Tibial nerve (tissue), 4 donors: ENCODE results near the gene ARHGEF1. TPM values are rescaled to one million over a fixed set of nuclear protein-coding genes. Genes with fewer than 3 reads are reported as not detected.

ENCODE experiments used
- DNase-seq, 2 donors: peaks; one replicate each; pipeline ENCODE4 v3.0.0-alpha.2; 2019; ENCODE audit warnings: low spot score in 2 of 2
- H3K27ac ChIP-seq, 4 donors: fragments of 200-600 bp; sonication (generic) in 3 of 4; one replicate each; pipeline ENCODE4 v1.5.1; 2017 to 2019; ENCODE audit warnings: mild to moderate bottlenecking in 1 of 4
- H3K27me3 ChIP-seq, 2 donors: fragments of 200-600 bp; sonication (generic) in 1 of 2; one replicate each; pipeline versions ENCODE4 v1.5.1 to v1.6.0; 2017 to 2019
- H3K36me3 ChIP-seq, 3 donors: fragments of 200-600 bp; sonication (generic); one replicate each; pipeline ENCODE4 v1.5.1; 2018 to 2019
- H3K4me1 ChIP-seq, 4 donors: fragments of 200-600 bp; sonication (generic) in 3 of 4; one replicate each; pipeline ENCODE4 v1.5.1; 2017 to 2019
- H3K4me3 ChIP-seq, 4 donors: fragments of 200-600 bp; sonication (generic) in 3 of 4; one replicate each; pipeline ENCODE4 v1.5.1; 2017 to 2019; ENCODE audit warnings: mild to moderate bottlenecking in 1 of 4, moderate library complexity in 1 of 4
- H3K9me3 ChIP-seq, 4 donors: fragments of 200-600 bp; sonication (generic) in 3 of 4; one replicate each; pipeline ENCODE4 v1.5.1; 2017 to 2019
- CTCF ChIP-seq, 5 experiments: fragments of 200-600 bp in 3 of 5; fragments of 450-650 bp in 2 of 5; sonication (generic) in 3 of 5; IDR thresholded peaks; one replicate each; pipeline ENCODE4 v1.5.1; 2016 to 2019; ENCODE audit warnings: antibody characterized with exemption in 5 of 5, mild to moderate bottlenecking in 3 of 5, moderate library complexity in 2 of 5
- EP300 ChIP-seq, 2 donors: sonication (generic); formaldehyde crosslinking; IDR thresholded peaks; one replicate each; pipeline ENCODE4 v1.6.1; 2017; ENCODE audit warnings: antibody characterized with exemption in 2 of 2, mild to moderate bottlenecking in 1 of 2
- POLR2A ChIP-seq, 2 donors: fragments of 450-650 bp; IDR thresholded peaks; one replicate each; pipeline ENCODE4 v1.6.1; 2017; ENCODE audit warnings: antibody characterized with exemption in 2 of 2, mild to moderate bottlenecking in 2 of 2, moderate library complexity in 2 of 2
- WGBS, 2 donors: methylation state at CpG; one replicate each; pipeline ENCODE4 v1.1.5; 2018; 5-methylcytosine and 5-hydroxymethylcytosine counted together
- total RNA-seq, 4 donors: library from RNA; depleted of rRNA; stranded (reverse); fragments of >200 nt; gene quantifications; one replicate each; pipeline ENCODE4 v1.1.0, GENCODE V29; 2016

Gene ARHGEF1
- total RNA-seq, 4 donors from 2014 or later: 68.4 to 225 (median 121) TPM

- WGBS, 2 donors: 85% methylated on average over 16 to 29 of the region's 30 CpGs
- no peaks in the 10 kb centered on the region for H3K4me1 ChIP-seq
- H3K4me3 ChIP-seq: no peak overlapping the region
- TF ChIP-seq POLR2A (IDR thresholded peaks at IDR 0.05) (no peak), CTCF (IDR thresholded peaks at IDR 0.05) (no peak), EP300 (IDR thresholded peaks at IDR 0.05) (no peak)
- no peaks in the 10 kb centered on the region for H3K9me3 ChIP-seq
- H3K36me3 ChIP-seq: peaks cover 12 to 91% (median 49%) of the 10 kb centered on the region in 3 donors
- peak overlapping the region in 1 of 4 donors; percentile 23 for H3K27ac ChIP-seq
- H3K27me3 ChIP-seq: no peaks in the 10 kb centered on the region
- no peak for DNase-seq
These were observed 21.3 kb downstream of the ARHGEF1 start for GRCh38 chr19:41904118-41904870.

GRCh38 chr19:41905273-41906002 is 22.5 kb downstream of the ARHGEF1 start:
- no peak for DNase-seq
- H3K27me3 ChIP-seq: no peaks in the 10 kb centered on the region
- 82 to 85% methylated on average over 24 of the region's 24 CpGs for WGBS, 2 donors
- TF ChIP-seq POLR2A (IDR thresholded peaks at IDR 0.05): no peak
- no peak for TF ChIP-seq EP300 (IDR thresholded peaks at IDR 0.05)
- no peak for TF ChIP-seq CTCF (IDR thresholded peaks at IDR 0.05)
- peaks cover 12 to 80% (median 49%) of the 10 kb centered on the region in 3 donors for H3K36me3 ChIP-seq
- no peaks in the 10 kb centered on the region for H3K4me1 ChIP-seq
- H3K27ac ChIP-seq: no peak overlapping the region
- H3K4me3 ChIP-seq: no peak overlapping the region
- no peaks in the 10 kb centered on the region for H3K9me3 ChIP-seq

- Histone ChIP-seq H3K4me3 (no peak overlapping the region), H3K4me1 (no peaks in the 10 kb centered on the region), H3K27me3 (no peaks in the 10 kb centered on the region), H3K9me3 (no peaks in the 10 kb centered on the region), H3K27ac (no peak overlapping the region), H3K36me3 (peaks cover 12 to 71% (median 49%) of the 10 kb centered on the region in 3 donors)
- no peak for DNase-seq
- WGBS, 2 donors: 69 to 76% methylated on average over 9 of the region's 9 CpGs
- TF ChIP-seq CTCF (IDR thresholded peaks at IDR 0.05): no peak
- TF ChIP-seq POLR2A (IDR thresholded peaks at IDR 0.05): no peak
- no peak for TF ChIP-seq EP300 (IDR thresholded peaks at IDR 0.05)
These were observed 23.3 kb downstream of the ARHGEF1 start for GRCh38 chr19:41906271-41906670.

- DNase-seq: no peak
- 70 to 73% methylated on average over 21 of the region's 21 CpGs for WGBS, 2 donors
- Histone ChIP-seq H3K9me3 (no peaks in the 10 kb centered on the region), H3K27ac (no peak overlapping the region), H3K27me3 (peaks cover 0 to 7% of the 10 kb centered on the region in 2 donors), H3K4me3 (no peak overlapping the region), H3K4me1 (no peaks in the 10 kb centered on the region), H3K36me3 (peaks cover 9 to 63% (median 41%) of the 10 kb centered on the region in 3 donors)
- TF ChIP-seq POLR2A (IDR thresholded peaks at IDR 0.05) (no peak), EP300 (IDR thresholded peaks at IDR 0.05) (no peak), CTCF (IDR thresholded peaks at IDR 0.05) (no peak)
These were observed 24.1 kb downstream of the ARHGEF1 start for GRCh38 chr19:41906916-41907680.
